Upper lobe of left lung (tissue), 4 donors: Measurements from ENCODE around the gene KRT80.

Source experiments
- CTCF ChIP-seq, 6 experiments: fragments of 450-650 bp in 4 of 6; fragments of 200-600 bp in 2 of 6; sonication (generic) in 2 of 6; IDR thresholded peaks; one replicate each; pipeline ENCODE4 v1.5.1; 2016 to 2019; ENCODE audit warnings: antibody characterized with exemption in 6 of 6
- POLR2A ChIP-seq, 4 donors: fragments of 450-650 bp; IDR thresholded peaks; one replicate each; pipeline ENCODE4 v1.5.1; 2016 to 2017; ENCODE audit warnings: antibody characterized with exemption in 4 of 4, mild to moderate bottlenecking in 2 of 4

GRCh38 chr12:52208424-52209165 lies 16.8 kb upstream of the KRT80 start:
- TF ChIP-seq CTCF (IDR thresholded peaks at IDR 0.05) (no peak), POLR2A (IDR thresholded peaks at IDR 0.05) (no peak)
